NCI-H1694 treated with DMSO at 0.1 percent for 48 hours (cell line): Measurements from ENCODE around the gene TEK.

Experiments used
- DNase-seq: peaks from one replicate; lab custom pipeline; 2025; lab: John Stamatoyannopoulos, UW

TEK gene

DNA sequence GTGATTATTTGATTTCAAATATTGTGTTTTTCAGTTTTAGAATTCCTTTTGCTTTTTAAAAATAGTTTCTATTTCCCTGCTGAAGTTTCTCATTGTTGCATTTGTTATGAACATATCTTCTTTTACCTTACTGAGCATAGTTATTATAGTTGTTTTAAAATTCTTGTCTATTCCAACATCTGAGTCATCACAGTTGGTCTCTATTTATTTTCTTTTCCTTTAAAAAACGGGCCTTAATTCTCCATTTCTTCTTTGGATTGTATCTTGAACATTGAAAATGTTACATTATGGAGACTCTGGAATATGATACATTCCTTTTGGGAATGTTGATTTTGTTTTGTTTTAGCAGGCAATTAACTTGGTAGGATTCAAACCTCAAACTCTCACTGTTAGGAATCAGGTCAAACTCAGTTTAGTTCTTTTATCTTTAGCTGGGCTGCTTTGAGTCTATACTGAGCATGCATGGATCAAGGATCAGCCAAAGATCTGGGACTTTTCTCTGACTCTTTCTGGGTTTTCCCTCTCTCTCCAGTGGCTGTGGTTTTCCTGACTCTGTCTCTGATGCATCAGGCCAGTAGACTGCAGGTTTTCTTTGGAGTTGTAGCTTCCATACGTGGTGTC is 70.3 kb downstream of the TEK start:
- DNase-seq, result no peak

DNA sequence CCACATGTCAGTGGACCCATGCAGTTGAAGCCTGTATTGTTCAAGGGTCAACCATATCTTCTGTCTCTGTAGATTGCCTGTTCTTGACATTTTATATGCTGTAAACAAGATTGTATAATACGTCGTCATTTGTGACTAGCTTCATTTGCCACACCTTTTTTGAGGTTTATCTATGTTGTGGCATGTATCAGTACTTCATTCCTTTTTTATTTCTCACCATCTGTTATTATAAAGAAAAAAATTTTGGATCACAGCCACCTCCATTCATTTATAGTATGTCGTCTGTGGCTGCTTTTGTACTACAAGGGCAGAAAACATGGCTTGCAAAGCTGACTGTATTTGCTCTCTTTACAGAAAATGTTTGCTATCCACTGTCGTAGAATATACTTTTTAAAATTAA is 72.4 kb downstream of the TEK start:
- DNase-seq, result peak; percentile 85

- no peak for DNase-seq
Measured at GRCh38 chr9:27182421-27182820, 73.4 kb downstream of the TEK start.

- no peak for DNase-seq
Measured at GRCh38 chr9:27183131-27183530, 74.1 kb downstream of the TEK start.

DNA sequence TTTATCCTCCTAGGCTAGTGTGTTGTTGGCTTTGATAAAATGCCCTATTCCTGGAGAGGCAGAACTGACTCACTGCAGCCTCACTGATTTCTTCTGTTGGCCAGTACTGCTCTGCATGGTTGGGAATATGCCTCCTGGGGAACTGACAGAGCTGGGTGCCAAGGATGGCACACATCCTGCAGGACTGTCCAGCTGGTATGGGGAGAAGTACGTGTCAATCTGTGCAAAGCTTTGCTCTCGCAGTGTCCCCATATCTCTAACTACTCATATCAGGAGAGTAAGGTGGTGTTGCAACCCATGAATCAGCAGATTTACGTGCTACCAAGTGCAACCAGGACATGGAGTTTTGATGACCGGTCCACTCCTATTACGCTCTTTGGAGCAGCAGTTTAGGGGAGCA is 74.7 kb downstream of the TEK start:
- DNase-seq, result no peak

DNA sequence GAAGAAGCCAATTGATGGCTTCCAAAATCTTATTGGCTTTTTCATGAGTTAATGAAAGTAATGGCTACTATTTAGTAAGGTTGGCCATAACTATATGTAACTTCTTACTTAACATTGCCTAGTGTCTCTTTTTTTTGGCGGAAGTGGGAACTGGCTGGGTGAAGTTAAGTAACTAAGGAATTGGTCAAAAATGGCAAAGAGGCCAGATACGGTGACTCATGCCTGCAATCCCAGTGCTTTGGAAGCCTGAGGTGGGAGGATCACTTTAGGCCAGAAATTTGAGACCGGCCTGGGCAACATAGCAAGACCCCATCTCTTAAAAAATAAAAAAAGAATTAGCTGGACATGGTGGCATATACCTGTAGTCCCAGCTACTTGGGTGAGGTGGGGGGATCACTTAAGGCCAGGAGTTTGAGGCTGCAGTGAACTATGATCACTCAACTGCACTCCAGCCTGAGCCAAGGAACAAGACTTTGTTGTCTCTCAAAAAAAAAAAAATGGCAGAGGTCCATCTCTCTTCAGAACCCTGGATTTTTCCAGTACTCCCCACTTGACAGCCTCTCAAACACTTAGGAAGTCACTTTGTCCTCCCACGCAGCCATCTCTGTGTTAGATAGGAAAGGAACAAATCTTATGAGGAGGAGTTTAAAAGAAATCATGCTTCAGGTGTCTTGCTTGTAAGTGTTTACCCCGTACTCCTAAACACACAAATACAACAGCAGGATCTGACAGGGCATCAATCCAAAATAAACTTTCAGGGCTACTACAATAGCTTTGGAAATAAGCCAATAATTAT is 75.7 kb downstream of the TEK start:
- DNase-seq, result no peak

GRCh38 chr9:27188426-27188825 is 79.4 kb downstream of the TEK start:
- DNase-seq, result no peak

DNA sequence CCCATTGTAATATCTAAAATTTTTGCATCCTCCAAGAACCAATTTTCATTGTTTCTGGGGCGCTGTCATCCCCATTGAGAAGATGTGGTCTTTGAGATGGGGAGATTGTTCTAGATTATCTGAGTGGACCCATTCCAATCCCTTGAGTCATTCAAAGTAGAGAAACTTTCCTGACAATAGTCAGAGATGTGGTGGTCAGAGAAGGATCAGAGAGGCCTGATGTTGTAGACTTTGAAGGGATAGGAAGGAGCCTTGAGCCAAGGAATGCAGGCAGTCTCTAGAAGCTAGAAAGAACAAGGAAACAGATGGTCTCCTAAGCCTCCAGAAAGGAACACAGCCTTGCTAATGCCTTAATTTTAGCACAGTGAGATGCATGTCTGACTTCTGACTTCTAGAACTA is 80.4 kb downstream of the TEK start:
- DNase-seq, result no peak

DNA sequence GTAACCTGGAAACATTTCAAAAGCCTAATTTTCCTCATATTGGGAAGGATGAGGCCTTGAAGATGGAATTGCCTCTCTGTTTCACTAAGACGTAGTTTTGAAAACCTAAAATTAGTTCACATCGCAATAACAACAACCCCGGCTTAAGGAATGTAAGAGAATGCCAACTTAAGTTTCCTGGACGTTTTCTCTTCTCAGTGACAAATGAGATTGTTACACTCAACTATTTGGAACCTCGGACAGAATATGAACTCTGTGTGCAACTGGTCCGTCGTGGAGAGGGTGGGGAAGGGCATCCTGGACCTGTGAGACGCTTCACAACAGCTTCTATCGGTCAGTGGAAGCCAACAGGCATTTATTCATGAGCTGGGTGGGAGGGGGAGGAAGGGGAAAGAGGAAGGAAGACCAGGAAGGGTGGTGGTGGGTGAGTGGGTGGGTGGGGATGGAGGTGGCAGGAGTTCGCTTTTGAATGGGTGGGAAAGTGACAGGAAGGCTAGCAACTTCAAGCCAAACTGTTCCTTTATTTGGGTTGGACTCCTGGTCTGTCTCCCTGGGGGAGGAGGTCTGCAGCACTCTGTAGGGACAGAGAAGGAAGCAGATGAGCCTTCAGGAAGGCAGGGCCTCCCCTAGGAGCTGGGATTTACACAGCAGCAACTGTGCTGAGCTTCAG is 83.4 kb downstream of the TEK start:
- no peak for DNase-seq

GRCh38 chr9:27193886-27194285 is 84.9 kb downstream of the TEK start:
- no peak for DNase-seq

DNA sequence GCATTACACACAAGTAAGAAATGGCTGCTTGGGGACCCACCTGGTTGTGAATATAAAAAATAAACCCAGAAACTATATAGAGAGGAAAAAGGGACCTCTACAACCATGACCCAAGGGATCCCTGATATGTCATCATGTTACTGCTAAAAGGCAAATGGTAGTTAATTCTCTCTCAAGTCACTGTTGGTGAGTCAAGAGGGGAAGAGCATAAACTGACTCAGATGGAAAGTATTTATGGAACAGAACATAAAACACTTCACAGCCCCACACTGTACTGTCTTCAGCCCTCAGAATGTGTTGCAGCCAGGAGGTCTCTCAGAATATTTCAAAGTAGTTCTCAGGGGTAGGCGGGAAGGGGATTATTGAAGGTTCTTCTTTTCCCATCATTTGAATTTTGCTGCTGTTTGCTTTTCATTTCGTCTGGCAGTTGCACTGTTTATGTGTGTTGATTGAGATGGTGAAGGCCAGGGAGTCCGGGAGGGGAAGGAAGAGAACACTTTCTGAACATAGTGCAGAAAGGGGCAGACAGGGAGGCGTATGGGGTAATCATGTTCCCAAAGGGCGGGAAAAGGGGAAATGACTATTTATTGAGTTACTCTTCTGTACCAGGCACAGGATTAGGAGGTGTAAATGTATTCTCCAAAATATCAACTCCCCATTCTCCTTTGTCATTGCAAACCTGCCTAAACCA is 85.5 kb downstream of the TEK start:
- no peak for DNase-seq

DNA sequence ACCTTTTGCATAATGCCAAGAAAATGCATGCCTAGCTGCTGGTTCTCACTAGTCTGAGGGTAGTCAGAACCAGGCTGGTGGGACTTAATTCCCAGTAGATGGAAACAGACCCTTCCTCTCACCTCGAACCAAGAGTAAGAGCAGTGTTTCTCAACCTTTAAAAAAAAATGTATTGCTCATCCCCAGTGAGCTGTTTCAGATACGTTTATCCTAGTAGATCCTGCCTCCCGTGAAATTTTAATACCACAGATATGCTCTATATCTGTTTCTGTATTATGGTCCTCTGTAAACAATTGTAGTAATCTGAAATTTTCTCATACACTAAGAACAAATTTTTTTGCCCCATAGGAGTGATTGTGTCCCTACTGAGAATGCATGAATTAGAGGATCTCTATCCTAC is 86.2 kb downstream of the TEK start:
- no peak for DNase-seq

- DNase-seq, result no peak
Measured at GRCh38 chr9:27196383-27196782, 87.4 kb downstream of the TEK start.

GRCh38 chr9:27198190-27198589 is 89.2 kb downstream of the TEK start:
- DNase-seq, result no peak

DNA sequence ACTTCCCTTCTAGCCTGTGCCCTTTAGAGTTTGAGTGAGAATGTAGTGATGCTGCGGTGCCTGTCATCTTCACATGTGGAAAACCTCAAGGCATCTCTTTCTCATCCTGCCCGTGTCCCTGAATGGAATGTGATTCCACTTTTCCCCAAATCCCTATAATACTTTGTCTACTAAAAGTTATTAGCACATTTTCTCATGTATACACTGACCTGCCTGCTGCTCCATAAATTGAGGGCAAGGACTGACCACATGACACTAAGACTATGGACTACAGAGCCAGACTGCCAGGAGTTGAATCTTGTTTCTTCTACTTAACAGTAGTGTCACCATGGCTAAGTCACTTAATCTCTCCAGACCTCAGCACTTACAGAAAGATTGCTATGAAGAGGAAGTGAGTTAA is 93.0 kb downstream of the TEK start:
- no peak for DNase-seq

- DNase-seq, result no peak
Measured at GRCh38 chr9:27203783-27204182, 94.8 kb downstream of the TEK start.

GRCh38 chr9:27204578-27204977 is 95.6 kb downstream of the TEK start:
- DNase-seq, result no peak

DNA sequence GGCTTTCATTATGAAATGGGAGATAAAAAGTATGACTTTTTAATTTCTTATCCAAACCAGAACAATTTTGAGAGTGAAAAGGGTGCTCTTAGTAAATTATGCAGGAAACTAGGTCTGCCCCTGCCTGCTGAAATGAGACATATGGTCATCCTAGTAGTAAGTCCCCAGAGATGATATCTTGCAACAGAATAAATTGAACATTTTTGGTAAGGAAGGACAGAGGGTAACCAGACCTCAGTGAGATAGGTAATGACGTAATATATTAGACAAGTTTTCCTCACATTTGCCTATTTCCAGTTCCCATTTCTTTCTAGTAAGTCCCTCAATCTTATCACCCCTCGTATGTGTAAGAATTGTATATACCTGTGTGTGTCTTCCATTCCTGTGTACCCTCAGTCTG is 96.2 kb downstream of the TEK start:
- no peak for DNase-seq

GRCh38 chr9:27206041-27206440 is 97.0 kb downstream of the TEK start:
- no peak for DNase-seq

- no peak for DNase-seq
Measured at GRCh38 chr9:27209034-27209433, 100.0 kb downstream of the TEK start.

DNA sequence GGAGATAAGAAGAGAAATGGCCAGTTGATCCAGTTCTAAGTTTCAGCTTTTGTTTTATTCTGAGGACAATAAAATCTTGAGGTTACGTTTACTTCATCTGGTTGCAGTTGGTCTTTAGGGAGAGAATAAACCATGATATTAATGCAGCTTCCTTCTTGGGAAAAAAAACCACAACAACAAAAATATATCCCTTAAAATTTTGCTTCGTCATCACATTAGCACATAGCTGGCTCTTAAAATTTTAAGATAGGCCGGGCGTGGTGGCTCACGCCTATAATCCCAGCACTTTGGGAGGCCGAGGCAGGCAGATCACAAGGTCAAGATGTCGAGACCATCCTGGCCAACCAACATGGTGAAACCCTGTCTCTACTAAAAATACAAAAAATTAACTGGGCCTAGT is 101.6 kb downstream of the TEK start:
- DNase-seq, result no peak

DNA sequence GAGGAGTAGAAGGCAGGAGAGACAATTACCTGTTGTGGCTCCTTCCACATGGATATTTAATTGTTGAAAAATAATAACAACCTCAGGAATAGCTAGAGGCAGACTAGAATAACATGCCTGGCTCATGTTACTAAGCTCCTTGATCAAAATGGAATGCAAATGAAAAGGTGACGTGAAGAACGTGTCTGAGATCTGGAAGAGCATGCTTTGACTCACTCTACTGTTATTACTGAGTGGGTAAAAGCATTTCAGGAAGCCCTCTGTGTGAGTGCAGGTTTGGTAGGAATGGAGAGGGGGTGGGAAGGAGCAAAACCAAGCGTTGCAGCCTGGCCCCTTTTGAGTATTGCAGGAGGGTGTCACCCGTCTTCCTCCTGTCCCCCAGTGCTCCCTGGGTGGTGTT is 103.2 kb downstream of the TEK start:
- no peak for DNase-seq

GRCh38 chr9:27212621-27213020 is 103.6 kb downstream of the TEK start:
- no peak for DNase-seq
